KMS-11 (cell line): Measurements from ENCODE around the gene ABCA4.
A peak's percentile ranks its signal among the peaks of the same experiment; 100 is the strongest.

Experiments used
- H2AFZ ChIP-seq: fragments of 200-600 bp; sonication (generic); 2 replicates; pipeline ENCODE4 v1.6.1; 2016; ENCODE audit warnings: antibody characterized with exemption, mixed run types, low read depth
- H3K27ac ChIP-seq: fragments of 200-600 bp; sonication (generic); 2 replicates; pipeline ENCODE4 v1.6.1; 2016; ENCODE audit warnings: mild to moderate bottlenecking, mixed run types
- H3K27me3 ChIP-seq: fragments of 200-600 bp; sonication (generic); 2 replicates; pipeline ENCODE4 v1.6.1; 2017; ENCODE audit warnings: mild to moderate bottlenecking, low read depth, mixed run types, moderate library complexity; ENCODE audit not compliant: insufficient read depth
- H3K36me3 ChIP-seq: fragments of 200-600 bp; sonication (generic); 2 replicates; pipeline ENCODE4 v1.6.1; 2017; ENCODE audit warnings: mild to moderate bottlenecking, mixed run types; ENCODE audit not compliant: insufficient read depth
- H3K4me1 ChIP-seq: fragments of 200-600 bp; sonication (generic); 2 replicates; pipeline ENCODE4 v1.6.1; 2016; ENCODE audit warnings: mild to moderate bottlenecking, low read depth, mixed run types; ENCODE audit not compliant: poor library complexity, severe bottlenecking
- H3K4me2 ChIP-seq: fragments of 200-600 bp; sonication (generic); 2 replicates; pipeline ENCODE4 v1.7.0; 2016; ENCODE audit warnings: mild to moderate bottlenecking, mixed run types
- H3K4me3 ChIP-seq: fragments of 200-600 bp; sonication (generic); IDR thresholded peaks from 2 replicates; pipeline ENCODE4 v1.6.1; 2017; ENCODE audit warnings: low read depth, low read length, mixed read lengths; ENCODE audit not compliant: insufficient read depth
- H3K79me2 ChIP-seq: fragments of 200-600 bp; sonication (generic); 2 replicates; pipeline ENCODE4 v1.6.1; 2016; ENCODE audit warnings: low read depth, mixed run types; ENCODE audit not compliant: insufficient read depth
- H3K9ac ChIP-seq: fragments of 200-600 bp; sonication (generic); 2 replicates; pipeline ENCODE4 v1.6.1; 2016; ENCODE audit warnings: mild to moderate bottlenecking, mixed run types
- H4K20me1 ChIP-seq: fragments of 200-600 bp; sonication (generic); 2 replicates; pipeline ENCODE4 v1.6.1; 2016; ENCODE audit warnings: mild to moderate bottlenecking, mixed run types; ENCODE audit not compliant: insufficient read depth
- TF ChIP-seq, protein P1 (sequence below): fragments of 200-600 bp; sonication (generic); conservative IDR thresholded peaks from 2 replicates; pipeline ENCODE4 v1.6.1; 2017; ENCODE audit warnings: low read depth, mild to moderate bottlenecking, antibody characterized with exemption, low read length, moderate library complexity, mixed read lengths

ABCA4 gene

GRCh38 chr1:94027721-94028515 is 93.0 kb downstream of the ABCA4 start:
- H3K9ac ChIP-seq, result no peak overlapping the region
- no peak overlapping the region for H3K4me3 ChIP-seq
- H4K20me1 ChIP-seq, result no peaks in the 10 kb centered on the region
- no peaks in the 10 kb centered on the region for H3K27me3 ChIP-seq
- H3K79me2 ChIP-seq, result no peaks in the 10 kb centered on the region
- no peaks in the 10 kb centered on the region for H3K36me3 ChIP-seq
- H3K4me1 ChIP-seq, result no peaks in the 10 kb centered on the region
- TF ChIP-seq, protein P1, sequence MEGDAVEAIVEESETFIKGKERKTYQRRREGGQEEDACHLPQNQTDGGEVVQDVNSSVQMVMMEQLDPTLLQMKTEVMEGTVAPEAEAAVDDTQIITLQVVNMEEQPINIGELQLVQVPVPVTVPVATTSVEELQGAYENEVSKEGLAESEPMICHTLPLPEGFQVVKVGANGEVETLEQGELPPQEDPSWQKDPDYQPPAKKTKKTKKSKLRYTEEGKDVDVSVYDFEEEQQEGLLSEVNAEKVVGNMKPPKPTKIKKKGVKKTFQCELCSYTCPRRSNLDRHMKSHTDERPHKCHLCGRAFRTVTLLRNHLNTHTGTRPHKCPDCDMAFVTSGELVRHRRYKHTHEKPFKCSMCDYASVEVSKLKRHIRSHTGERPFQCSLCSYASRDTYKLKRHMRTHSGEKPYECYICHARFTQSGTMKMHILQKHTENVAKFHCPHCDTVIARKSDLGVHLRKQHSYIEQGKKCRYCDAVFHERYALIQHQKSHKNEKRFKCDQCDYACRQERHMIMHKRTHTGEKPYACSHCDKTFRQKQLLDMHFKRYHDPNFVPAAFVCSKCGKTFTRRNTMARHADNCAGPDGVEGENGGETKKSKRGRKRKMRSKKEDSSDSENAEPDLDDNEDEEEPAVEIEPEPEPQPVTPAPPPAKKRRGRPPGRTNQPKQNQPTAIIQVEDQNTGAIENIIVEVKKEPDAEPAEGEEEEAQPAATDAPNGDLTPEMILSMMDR, result no peak
- H3K27ac ChIP-seq, result no peak overlapping the region
- no peak overlapping the region for H2AFZ ChIP-seq
- no peak overlapping the region for H3K4me2 ChIP-seq

DNA sequence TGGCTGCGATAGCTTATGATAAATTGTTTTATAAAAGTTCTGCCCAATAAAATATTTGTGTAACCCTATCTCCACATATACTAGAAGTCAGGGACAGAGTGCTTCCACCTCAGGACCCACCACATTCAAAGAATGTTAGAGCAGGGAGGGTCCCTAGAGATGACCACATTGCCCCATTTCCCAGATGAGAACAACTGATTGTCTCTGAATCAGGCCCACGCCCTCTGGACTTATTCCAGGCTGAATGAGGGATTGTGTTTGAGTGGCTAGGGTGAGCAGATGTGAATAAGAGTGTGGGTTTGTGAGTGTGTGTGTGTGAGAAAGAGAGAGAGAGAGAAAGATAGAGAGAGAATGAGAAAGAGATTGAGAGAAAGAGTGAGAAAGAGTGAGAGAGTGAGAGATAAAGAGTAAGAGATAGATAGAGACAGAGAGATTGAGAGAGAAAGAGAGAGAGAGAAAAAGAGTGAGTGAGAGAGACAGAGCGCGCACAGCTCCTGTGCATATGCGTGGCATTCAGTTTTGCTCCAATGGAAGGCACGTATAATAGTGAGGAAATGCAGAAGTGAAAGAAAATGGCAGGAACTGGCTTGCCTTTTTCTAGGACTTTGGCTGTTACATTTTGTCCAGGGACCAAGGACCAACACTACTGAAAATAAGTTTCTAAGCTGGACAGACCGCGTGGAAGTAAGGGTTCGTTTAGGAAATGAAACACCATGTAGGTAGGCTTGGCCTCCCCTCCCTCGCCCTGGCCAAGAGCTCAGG is 94.1 kb downstream of the ABCA4 start:
- TF ChIP-seq, protein P1, result no peak
- no peaks in the 10 kb centered on the region for H3K4me1 ChIP-seq
- H3K9ac ChIP-seq, result no peak overlapping the region
- no peaks in the 10 kb centered on the region for H3K79me2 ChIP-seq
- no peaks in the 10 kb centered on the region for H3K36me3 ChIP-seq
- H3K27ac ChIP-seq, result no peak overlapping the region
- H3K4me2 ChIP-seq, result no peak overlapping the region
- H2AFZ ChIP-seq, result no peak overlapping the region
- no peaks in the 10 kb centered on the region for H3K27me3 ChIP-seq
- H3K4me3 ChIP-seq, result no peak overlapping the region
- H4K20me1 ChIP-seq, result no peaks in the 10 kb centered on the region

DNA sequence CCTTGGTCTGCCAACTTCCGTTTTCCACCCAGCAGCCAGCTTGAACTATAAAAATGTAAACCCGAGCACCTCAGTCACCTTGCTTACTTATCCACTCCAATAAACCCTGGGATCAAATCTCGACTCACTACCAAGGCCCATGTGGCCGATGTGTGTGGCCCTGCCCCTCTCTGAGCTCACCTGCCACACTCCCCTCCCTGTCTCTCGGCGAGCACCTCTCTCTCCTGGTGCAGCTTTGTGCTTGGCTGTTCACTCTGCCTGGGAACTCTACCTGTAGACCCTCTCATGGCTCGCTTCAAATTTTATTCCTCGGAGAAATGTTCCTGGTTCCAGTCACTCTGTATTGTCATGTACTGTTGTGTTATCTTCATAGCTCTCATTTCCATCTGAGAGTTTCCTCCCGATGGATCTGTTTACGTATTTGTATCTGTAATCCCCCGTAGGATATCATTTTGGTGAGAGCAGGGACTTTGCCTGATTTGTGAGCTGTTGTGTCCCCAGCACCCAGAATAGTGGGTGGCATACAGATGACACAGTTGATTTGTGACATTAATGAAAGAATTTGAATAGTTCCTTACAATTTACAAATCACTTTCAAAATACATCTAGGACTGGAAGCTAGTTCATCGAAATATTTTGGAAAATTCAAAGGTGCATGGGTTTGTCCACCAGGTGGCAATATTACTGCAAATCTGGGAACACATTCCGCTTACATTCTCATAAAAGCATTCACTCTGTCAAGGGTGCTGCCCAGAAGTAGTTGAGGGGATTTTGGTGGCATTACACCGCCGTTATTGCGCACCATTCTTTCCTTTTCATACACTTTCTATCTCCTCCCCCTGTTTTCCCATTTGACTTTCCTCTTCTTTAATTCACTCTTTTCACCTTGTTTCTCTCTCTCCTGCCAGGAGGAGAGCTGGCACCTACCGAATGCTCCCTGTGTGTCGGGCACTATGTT is 95.3 kb downstream of the ABCA4 start:
- TF ChIP-seq, protein P1, result peak; percentile 63
- H3K4me2 ChIP-seq, result no peak overlapping the region
- no peaks in the 10 kb centered on the region for H3K27me3 ChIP-seq
- no peaks in the 10 kb centered on the region for H3K36me3 ChIP-seq
- H2AFZ ChIP-seq, result no peak overlapping the region
- H3K9ac ChIP-seq, result no peak overlapping the region
- no peak overlapping the region for H3K27ac ChIP-seq
- no peaks in the 10 kb centered on the region for H3K79me2 ChIP-seq
- H3K4me3 ChIP-seq, result no peak overlapping the region
- H3K4me1 ChIP-seq, result no peaks in the 10 kb centered on the region
- no peaks in the 10 kb centered on the region for H4K20me1 ChIP-seq

GRCh38 chr1:94024104-94024792 is 96.7 kb downstream of the ABCA4 start:
- H3K27ac ChIP-seq, result no peak overlapping the region
- H4K20me1 ChIP-seq, result no peaks in the 10 kb centered on the region
- H3K36me3 ChIP-seq, result no peaks in the 10 kb centered on the region
- H3K79me2 ChIP-seq, result no peaks in the 10 kb centered on the region
- H3K9ac ChIP-seq, result no peak overlapping the region
- H3K4me3 ChIP-seq, result no peak overlapping the region
- no peaks in the 10 kb centered on the region for H3K4me1 ChIP-seq
- no peaks in the 10 kb centered on the region for H3K27me3 ChIP-seq
- TF ChIP-seq, protein P1, result no peak
- H3K4me2 ChIP-seq, result no peak overlapping the region
- no peak overlapping the region for H2AFZ ChIP-seq
